OCI-LY1 (cell line): ENCODE results near the gene TMEM87A.

Experiments
- H2AFZ ChIP-seq: fragments of 200-600 bp; sonication (generic), shearing (Covaris generic); 2 replicates; pipeline ENCODE4 v1.6.0; 2014; ENCODE audit warnings: antibody characterized with exemption, mild to moderate bottlenecking, low read length
- H3F3A ChIP-seq: fragments of 200-600 bp; sonication (generic), shearing (Covaris generic); 2 replicates; pipeline ENCODE4 v1.6.0; 2014; ENCODE audit warnings: mild to moderate bottlenecking, antibody characterized with exemption, low read length, moderate library complexity; ENCODE audit not compliant: insufficient read depth
- H3K27ac ChIP-seq: fragments of 200-600 bp; sonication (generic); 2 replicates; pipeline ENCODE4 v1.5.1; 2014; ENCODE audit warnings: low read length, mixed run types, mild to moderate bottlenecking, low read depth; ENCODE audit not compliant: poor library complexity, severe bottlenecking
- H3K27me3 ChIP-seq: fragments of 200-600 bp; sonication (generic); 2 replicates; pipeline ENCODE4 v1.6.0; 2014; ENCODE audit warnings: antibody characterized with exemption, mild to moderate bottlenecking, low read length, moderate library complexity; ENCODE audit not compliant: insufficient read depth
- H3K36me3 ChIP-seq: fragments of 200-600 bp; sonication (generic); 2 replicates; pipeline ENCODE4 v1.6.1; 2014; ENCODE audit warnings: mild to moderate bottlenecking, antibody characterized with exemption, low read length, moderate library complexity, mixed read lengths; ENCODE audit not compliant: insufficient read depth
- H3K4me1 ChIP-seq: fragments of 200-600 bp; sonication (generic); 2 replicates; pipeline ENCODE4 v1.5.1; 2014; ENCODE audit warnings: mild to moderate bottlenecking, low read length, moderate library complexity; ENCODE audit not compliant: insufficient read depth, severe bottlenecking
- H3K4me2 ChIP-seq: fragments of 200-600 bp; sonication (generic), shearing (Covaris generic); 2 replicates; pipeline ENCODE4 v1.6.1; 2014; ENCODE audit warnings: low read length
- H3K4me3 ChIP-seq: fragments of 200-600 bp; sonication (generic); 2 replicates; pipeline ENCODE4 v1.5.1; 2014; ENCODE audit warnings: low read length, low read depth, mild to moderate bottlenecking, mixed read lengths; ENCODE audit not compliant: poor library complexity, severe bottlenecking
- H3K79me2 ChIP-seq: fragments of 200-600 bp; shearing (Covaris generic); 2 replicates; pipeline ENCODE4 v1.6.1; 2016; ENCODE audit warnings: mixed run types, low read length, mixed read lengths; ENCODE audit not compliant: insufficient read depth
- H3K9ac ChIP-seq: fragments of 200-600 bp; sonication (generic), shearing (Covaris generic); 2 replicates; pipeline ENCODE4 v1.6.1; 2014; ENCODE audit warnings: mild to moderate bottlenecking, low read length, mixed read lengths
- H3K9me2 ChIP-seq: fragments of 200-600 bp; sonication (generic), shearing (Covaris generic); 2 replicates; pipeline ENCODE4 v1.6.1; 2014; ENCODE audit warnings: low read depth, mild to moderate bottlenecking, low read length, mixed read lengths
- H3K9me3 ChIP-seq: fragments of 200-600 bp; shearing (Covaris generic); 2 replicates; pipeline ENCODE4 v1.6.1; 2014; ENCODE audit warnings: low read length, mixed read lengths
- H4K20me1 ChIP-seq: fragments of 200-600 bp; sonication (generic), shearing (Covaris generic); 2 replicates; pipeline ENCODE4 v1.6.0; 2016; ENCODE audit warnings: mild to moderate bottlenecking, low read length; ENCODE audit not compliant: insufficient read depth
- CTCF ChIP-seq: fragments of 200-600 bp; sonication (generic), shearing (Covaris generic); IDR thresholded peaks from 2 replicates; pipeline ENCODE4 v1.5.1; 2017; ENCODE audit warnings: mild to moderate bottlenecking, antibody characterized with exemption, low read length, moderate library complexity, mixed read lengths
- EZH2 ChIP-seq: fragments of 200-600 bp; sonication (generic), shearing (Covaris generic); IDR thresholded peaks from 2 replicates; pipeline ENCODE4 v1.8.0; 2017; ENCODE audit warnings: borderline replicate concordance, mixed run types, mild to moderate bottlenecking, antibody characterized with exemption, low read length, moderate library complexity, mixed read lengths

The TMEM87A gene

GRCh38 chr15:42194513-42194912 is 78.7 kb downstream of the TMEM87A start:
- H3K79me2 ChIP-seq: no peaks in the 10 kb centered on the region

GRCh38 chr15:42193383-42193782 is 79.8 kb downstream of the TMEM87A start:
- Histone ChIP-seq H3K4me2 (no peak overlapping the region), H3K79me2 (no peaks in the 10 kb centered on the region), H3K27me3 (no peaks in the 10 kb centered on the region), H3K36me3 (peaks cover 56% of the 10 kb centered on the region), H4K20me1 (no peaks in the 10 kb centered on the region), H3K27ac (no peak overlapping the region), H2AFZ (no peak overlapping the region), H3K4me1 (peaks cover 19% of the 10 kb centered on the region), H3K4me3 (no peak overlapping the region), H3K9me2 (no peaks in the 10 kb centered on the region), H3F3A (no peaks in the 10 kb centered on the region), H3K9ac (no peak overlapping the region), H3K9me3 (peaks cover 2% of the 10 kb centered on the region; the same call in 1 of the 2 replicates)
- TF ChIP-seq CTCF (no peak), EZH2 (no peak)

More at GRCh38 chr15:42194513-42194912, 78.7 kb downstream of the TMEM87A start:
- TF ChIP-seq EZH2 (no peak), CTCF (no peak)
- Histone ChIP-seq H3K9me2 (no peaks in the 10 kb centered on the region), H3F3A (no peaks in the 10 kb centered on the region), H2AFZ (no peak overlapping the region), H3K4me2 (no peak overlapping the region), H3K4me1 (peaks cover 19% of the 10 kb centered on the region), H3K4me3 (no peak overlapping the region), H3K27ac (no peak overlapping the region), H3K27me3 (no peaks in the 10 kb centered on the region), H3K36me3 (peaks cover 56% of the 10 kb centered on the region), H4K20me1 (no peaks in the 10 kb centered on the region), H3K9me3 (peaks cover 2% of the 10 kb centered on the region; the same call in 1 of the 2 replicates), H3K9ac (no peak overlapping the region)

GRCh38 chr15:42191610-42192346 is 81.5 kb downstream of the TMEM87A start:
- TF ChIP-seq EZH2 (no peak), CTCF (no peak)
- Histone ChIP-seq H3K9me3 (peaks cover 2% of the 10 kb centered on the region; the same call in 1 of the 2 replicates), H2AFZ (no peak overlapping the region), H3K27ac (peak overlapping the region; percentile 56), H3K79me2 (no peaks in the 10 kb centered on the region), H3K4me1 (peaks cover 19% of the 10 kb centered on the region), H3K4me3 (peak overlapping the region; percentile 25), H3K9ac (0 out of 2 replicates have a peak overlapping the region, but pooled peaks have one; percentile 2), H3K9me2 (no peaks in the 10 kb centered on the region), H3K4me2 (peak overlapping the region; percentile 64), H3K36me3 (peaks cover 62% of the 10 kb centered on the region), H3K27me3 (no peaks in the 10 kb centered on the region), H4K20me1 (no peaks in the 10 kb centered on the region), H3F3A (no peaks in the 10 kb centered on the region)
